ENCODE results near the gene MGAT1. TPM values are rescaled to one million over a fixed set of nuclear protein-coding genes. Genes with fewer than 3 reads are reported as not detected.
A peak's percentile ranks its signal among the peaks of the same experiment; 100 is the strongest.
"Not testable (repeated sequence)": the region's sequence is repeated elsewhere in the genome, so short reads cannot be mapped to it uniquely, and the experiment has no call there.

MGAT1 gene
- polyA plus RNA-seq, 3 donors from 2014 or later: 220 to 241 (median 238) TPM

GRCh38 chr5:180795771-180796313 lies 6.8 kb downstream of the MGAT1 start:
- peaks cover 0 to 7% (median 0%) of the 10 kb centered on the region in 3 donors for H3K36me3 Mint-ChIP-seq
- H3K9me3 Mint-ChIP-seq: no peaks in the 10 kb centered on the region

GRCh38 chr5:180792965-180793287 lies 9.7 kb downstream of the MGAT1 start:
- no peaks in the 10 kb centered on the region for H3K9me3 Mint-ChIP-seq
- no peak overlapping the region for H3K4me3 Mint-ChIP-seq
- peaks cover 58 to 74% of the 10 kb centered on the region in 2 donors for H3K4me1 Mint-ChIP-seq
- peaks cover 0 to 7% (median 0%) of the 10 kb centered on the region in 3 donors for H3K36me3 Mint-ChIP-seq
- no peak for DNase-seq
- peak overlapping the region in 3 of 6 donors; percentile 17 to 87 (median 35) for H3K27ac Mint-ChIP-seq
- H3K27me3 Mint-ChIP-seq (ENCODE audit: low read depth in 3 of 3): peaks cover 2 to 6% (median 2%) of the 10 kb centered on the region in 3 donors

More at GRCh38 chr5:180795771-180796313, 6.8 kb downstream of the MGAT1 start:
- H3K4me1 Mint-ChIP-seq: peaks cover 78 to 85% of the 10 kb centered on the region in 2 donors
- peak overlapping the region; percentile 12 to 61 (median 39) for H3K4me3 Mint-ChIP-seq
- H3K27ac Mint-ChIP-seq: peak overlapping the region; percentile 27 to 76 (median 62)
- H3K27me3 Mint-ChIP-seq (ENCODE audit: low read depth in 3 of 3): peaks cover 0 to 3% (median 0%) of the 10 kb centered on the region in 3 donors
- no peak for DNase-seq

GRCh38 chr5:180792287-180792964 lies 10.2 kb downstream of the MGAT1 start:
- H3K27me3 Mint-ChIP-seq (ENCODE audit: low read depth in 3 of 3): peaks cover 2 to 6% (median 2%) of the 10 kb centered on the region in 3 donors
- no peak for DNase-seq
- no peak overlapping the region for H3K4me3 Mint-ChIP-seq
- H3K4me1 Mint-ChIP-seq: peaks cover 54 to 74% of the 10 kb centered on the region in 2 donors
- peaks cover 0 to 7% (median 0%) of the 10 kb centered on the region in 3 donors for H3K36me3 Mint-ChIP-seq
- peak overlapping the region in 1 of 6 donors; percentile 87 for H3K27ac Mint-ChIP-seq
- H3K9me3 Mint-ChIP-seq: no peaks in the 10 kb centered on the region

- Mint-ChIP-seq H3K36me3 (peaks cover 0 to 7% (median 0%) of the 10 kb centered on the region in 3 donors), H3K27ac (no peak overlapping the region), H3K27me3 (ENCODE audit: low read depth in 3 of 3) (peaks cover 2 to 6% (median 2%) of the 10 kb centered on the region in 3 donors), H3K9me3 (no peaks in the 10 kb centered on the region), H3K4me1 (peaks cover 55 to 76% of the 10 kb centered on the region in 2 donors), H3K4me3 (no peak overlapping the region)
- no peak for DNase-seq
These were observed 10.9 kb downstream of the MGAT1 start for GRCh38 chr5:180791611-180792213.

GRCh38 chr5:180790524-180790923 lies 12.1 kb downstream of the MGAT1 start:
- DNase-seq: no peak
- no peaks in the 10 kb centered on the region for H3K9me3 Mint-ChIP-seq
- peaks cover 54 to 76% of the 10 kb centered on the region in 2 donors for H3K4me1 Mint-ChIP-seq
- H3K36me3 Mint-ChIP-seq: peaks cover 0 to 7% (median 0%) of the 10 kb centered on the region in 3 donors
- peaks cover 2 to 6% (median 2%) of the 10 kb centered on the region in 3 donors for H3K27me3 Mint-ChIP-seq (ENCODE audit: low read depth in 3 of 3)
- H3K27ac Mint-ChIP-seq: peak overlapping the region in 3 of 6 donors; percentile 30 to 79 (median 61)
- H3K4me3 Mint-ChIP-seq: no peak overlapping the region

- Mint-ChIP-seq H3K4me3 (no peak overlapping the region), H3K4me1 (peaks cover 53 to 76% of the 10 kb centered on the region in 2 donors), H3K27ac (peak overlapping the region in 3 of 6 donors; percentile 30 to 79 (median 61)), H3K9me3 (no peaks in the 10 kb centered on the region), H3K36me3 (peaks cover 0 to 7% (median 0%) of the 10 kb centered on the region in 3 donors), H3K27me3 (ENCODE audit: low read depth in 3 of 3) (peaks cover 2 to 6% (median 2%) of the 10 kb centered on the region in 3 donors)
- peak; percentile 18 to 29 (median 26) for DNase-seq
These were observed 12.6 kb downstream of the MGAT1 start for GRCh38 chr5:180790020-180790419.

GRCh38 chr5:180788651-180789410 lies 13.8 kb downstream of the MGAT1 start:
- DNase-seq; H3K9me3 Mint-ChIP-seq; H3K4me3 Mint-ChIP-seq; H3K36me3 Mint-ChIP-seq; H3K27me3 Mint-ChIP-seq (ENCODE audit: low read depth in 3 of 3): not testable (repeated sequence)
- Mint-ChIP-seq H3K4me1 (peaks cover 49 to 74% of the 10 kb centered on the region in 2 donors), H3K27ac (peak overlapping the region in 2 of 6 donors; percentile 30 to 40)

- peak overlapping the region in 4 of 6 donors; percentile 9 to 86 (median 57) for H3K27ac Mint-ChIP-seq
- H3K27me3 Mint-ChIP-seq (ENCODE audit: low read depth in 3 of 3): peaks cover 2 to 6% (median 2%) of the 10 kb centered on the region in 3 donors
- H3K36me3 Mint-ChIP-seq: peaks cover 0 to 7% (median 0%) of the 10 kb centered on the region in 3 donors
- no peak for DNase-seq
- H3K4me3 Mint-ChIP-seq: no peak overlapping the region
- no peaks in the 10 kb centered on the region for H3K9me3 Mint-ChIP-seq
- peaks cover 43 to 67% of the 10 kb centered on the region in 2 donors for H3K4me1 Mint-ChIP-seq
These were observed 14.7 kb downstream of the MGAT1 start for GRCh38 chr5:180787711-180788431.

- H3K36me3 Mint-ChIP-seq: peaks cover 0 to 7% (median 0%) of the 10 kb centered on the region in 3 donors
- peaks cover 2 to 6% (median 2%) of the 10 kb centered on the region in 3 donors for H3K27me3 Mint-ChIP-seq (ENCODE audit: low read depth in 3 of 3)
- no peak for DNase-seq
- H3K4me1 Mint-ChIP-seq: peaks cover 41 to 66% of the 10 kb centered on the region in 2 donors
- H3K27ac Mint-ChIP-seq: peak overlapping the region; percentile 75 to 87 (median 80)
- no peak overlapping the region for H3K4me3 Mint-ChIP-seq
- no peaks in the 10 kb centered on the region for H3K9me3 Mint-ChIP-seq
These were observed 15.8 kb downstream of the MGAT1 start for GRCh38 chr5:180786531-180787398.

GRCh38 chr5:180785794-180786221 lies 16.8 kb downstream of the MGAT1 start:
- Mint-ChIP-seq H3K36me3 (peaks cover 0 to 4% (median 0%) of the 10 kb centered on the region in 3 donors), H3K4me1 (peaks cover 36 to 59% of the 10 kb centered on the region in 2 donors), H3K27ac (peak overlapping the region; percentile 31 to 87 (median 80)), H3K27me3 (ENCODE audit: low read depth in 3 of 3) (peaks cover 2 to 4% (median 2%) of the 10 kb centered on the region in 3 donors), H3K9me3 (no peaks in the 10 kb centered on the region), H3K4me3 (no peak overlapping the region)
- DNase-seq: no peak

GRCh38 chr5:180785121-180785781 lies 17.4 kb downstream of the MGAT1 start:
- H3K9me3 Mint-ChIP-seq: no peaks in the 10 kb centered on the region
- peaks cover 33 to 53% of the 10 kb centered on the region in 2 donors for H3K4me1 Mint-ChIP-seq
- peaks cover 0 to 1% (median 0%) of the 10 kb centered on the region in 3 donors for H3K36me3 Mint-ChIP-seq
- DNase-seq: no peak
- H3K27ac Mint-ChIP-seq: peak overlapping the region in 5 of 6 donors; percentile 31 to 87 (median 80)
- H3K4me3 Mint-ChIP-seq: no peak overlapping the region
- H3K27me3 Mint-ChIP-seq (ENCODE audit: low read depth in 3 of 3): peaks cover under 1 to 4% (median 2%) of the 10 kb centered on the region in 3 donors

All from immature natural killer cell (primary cell).